H9 (cell line): ENCODE data around the gene NRG2. TPM values are rescaled to one million over a fixed set of nuclear protein-coding genes. Genes with fewer than 3 reads are reported as not detected.

Experiments
- DNase-seq: peaks from one replicate; pipeline ENCODE4 v3.0.0-alpha.2; 2017
- H2AFZ ChIP-seq: one replicate; pipeline ENCODE4 v1.6.1; 2013; ENCODE audit warnings: mild to moderate bottlenecking, low read length, control low read depth, moderate library complexity
- H2AK5ac ChIP-seq: 2 replicates; pipeline ENCODE4 v1.6.1; 2013; ENCODE audit warnings: low read length, control low read depth, mixed read lengths; ENCODE audit not compliant: insufficient read length
- H2BK120ac ChIP-seq: one replicate; pipeline ENCODE4 v1.6.1; 2013; ENCODE audit warnings: low read depth, mild to moderate bottlenecking, low read length, control low read depth, inconsistent platforms; ENCODE audit not compliant: poor library complexity, severe bottlenecking
- H2BK12ac ChIP-seq: 2 replicates; pipeline ENCODE4 v1.6.1; 2013; ENCODE audit warnings: low read length, control low read depth, mixed read lengths, low read depth; ENCODE audit not compliant: insufficient read length
- H2BK15ac ChIP-seq: 2 replicates; pipeline ENCODE4 v1.6.1; 2013; ENCODE audit warnings: low read depth, low read length, control low read depth
- H2BK20ac ChIP-seq: one replicate; pipeline ENCODE4 v1.6.1; 2013; ENCODE audit warnings: low read depth, mild to moderate bottlenecking, low read length, control low read depth, inconsistent platforms; ENCODE audit not compliant: poor library complexity, severe bottlenecking
- H2BK5ac ChIP-seq: 2 replicates; pipeline ENCODE4 v1.6.1; 2013; ENCODE audit warnings: low read length, control low read depth, mixed read lengths; ENCODE audit not compliant: insufficient read length
- H3K14ac ChIP-seq: 2 replicates; pipeline ENCODE4 v1.6.1; 2013; ENCODE audit warnings: low read length, control low read depth; ENCODE audit not compliant: insufficient read depth
- H3K18ac ChIP-seq: 2 replicates; pipeline ENCODE4 v1.6.1; 2013; ENCODE audit warnings: low read depth, mild to moderate bottlenecking, mixed read lengths, low read length, control low read depth; ENCODE audit not compliant: insufficient read length
- H3K23ac ChIP-seq: 2 replicates; pipeline ENCODE4 v1.6.1; 2013; ENCODE audit warnings: low read length, control low read depth, mixed read lengths, low read depth; ENCODE audit not compliant: insufficient read length
- H3K23me2 ChIP-seq: 2 replicates; pipeline ENCODE4 v1.6.1; 2013; ENCODE audit warnings: low read depth, mild to moderate bottlenecking, mixed read lengths, low read length, control low read depth; ENCODE audit not compliant: insufficient read length, poor library complexity, severe bottlenecking
- H3K27ac ChIP-seq: 2 replicates; pipeline ENCODE4 v1.5.1; 2013; ENCODE audit warnings: low read length, control low read depth, mixed read lengths, low read depth; ENCODE audit not compliant: insufficient read length
- H3K27me3 ChIP-seq: 2 replicates; pipeline ENCODE4 v1.6.1; 2013; ENCODE audit warnings: low read length, control low read depth, inconsistent platforms; ENCODE audit not compliant: insufficient read depth
- H3K4ac ChIP-seq: 2 replicates; pipeline ENCODE4 v1.6.1; 2013; ENCODE audit warnings: low read depth, mild to moderate bottlenecking, control low read depth, inconsistent platforms, low read length, moderate library complexity
- H3K4me1 ChIP-seq: 2 replicates; pipeline ENCODE4 v1.6.1; 2013; ENCODE audit warnings: low read length, control low read depth, inconsistent platforms; ENCODE audit not compliant: insufficient read depth
- H3K4me2 ChIP-seq: 2 replicates; pipeline ENCODE4 v1.6.1; 2013; ENCODE audit warnings: low read length, control low read depth, mixed read lengths; ENCODE audit not compliant: insufficient read length, insufficient read depth
- H3K56ac ChIP-seq: 2 replicates; pipeline ENCODE4 v1.6.1; 2013; ENCODE audit warnings: low read depth, mild to moderate bottlenecking, mixed read lengths, low read length, control low read depth; ENCODE audit not compliant: insufficient read length
- H3K79me1 ChIP-seq: 2 replicates; pipeline ENCODE4 v1.6.1; 2013; ENCODE audit warnings: low read depth, mild to moderate bottlenecking, moderate library complexity, low read length, control low read depth, inconsistent platforms; ENCODE audit not compliant: insufficient read depth, poor library complexity, severe bottlenecking
- H3K79me2 ChIP-seq: 2 replicates; pipeline ENCODE4 v1.6.1; 2013; ENCODE audit warnings: low read length, control low read depth, inconsistent platforms; ENCODE audit not compliant: insufficient read depth
- H3K9ac ChIP-seq: 2 replicates; pipeline ENCODE4 v1.6.1; 2013; ENCODE audit warnings: low read length, control low read depth, mixed read lengths; ENCODE audit not compliant: insufficient read length; ENCODE audit errors: extremely low read depth
- H3K9me3 ChIP-seq: one replicate; pipeline ENCODE4 v1.6.1; 2013; ENCODE audit warnings: low read depth, low read length, inconsistent platforms; ENCODE audit not compliant: control insufficient read depth
- H3T11ph ChIP-seq: one replicate; pipeline ENCODE4 v1.6.1; 2013; ENCODE audit warnings: mild to moderate bottlenecking, low read length, control low read depth, inconsistent platforms
- H4K20me1 ChIP-seq: one replicate; pipeline ENCODE4 v1.6.1; 2013; ENCODE audit not compliant: control insufficient read depth, insufficient read length, insufficient read depth
- H4K5ac ChIP-seq: 2 replicates; pipeline ENCODE4 v1.6.1; 2013; ENCODE audit warnings: low read depth, mild to moderate bottlenecking, mixed read lengths, low read length, control low read depth; ENCODE audit not compliant: insufficient read length
- H4K8ac ChIP-seq: replicated peaks from 2 replicates; pipeline ENCODE4 v1.6.1; 2013; ENCODE audit warnings: low read length, control low read depth, mixed read lengths, low read depth; ENCODE audit not compliant: insufficient read length
- H4K91ac ChIP-seq: 2 replicates; pipeline ENCODE4 v1.6.1; 2013; ENCODE audit warnings: low read depth, mild to moderate bottlenecking, moderate library complexity, mixed read lengths, low read length, control low read depth; ENCODE audit not compliant: insufficient read length
- H3K27ac Mint-ChIP-seq, 3 experiments: 2 replicates in 2 of 3; 3 replicates in 1 of 3; pipeline ENCODE4 v1.8.0; 2020 to 2021; ENCODE audit warnings: mixed read lengths in 3 of 3, mild to moderate bottlenecking in 1 of 3, moderate library complexity in 1 of 3
- H3K27me3 Mint-ChIP-seq: 2 replicates; pipeline ENCODE4 v1.8.0; 2021; ENCODE audit warnings: low read depth, mild to moderate bottlenecking, moderate library complexity, mixed read lengths
- H3K36me3 Mint-ChIP-seq, 3 experiments: 2 replicates in 2 of 3; 3 replicates in 1 of 3; pipeline ENCODE4 v1.8.0; 2020 to 2021; ENCODE audit warnings: low read depth in 3 of 3, mixed read lengths in 3 of 3; ENCODE audit not compliant: insufficient read depth in 1 of 3
- H3K4me1 Mint-ChIP-seq, 2 experiments: 2 replicates each; pipeline ENCODE4 v1.8.0; 2020; ENCODE audit warnings: mixed read lengths in 2 of 2
- H3K4me3 Mint-ChIP-seq, 2 experiments: 2 replicates in 1 of 2; 3 replicates in 1 of 2; pipeline ENCODE4 v1.8.0; 2020 to 2021; ENCODE audit warnings: mild to moderate bottlenecking in 2 of 2, mixed read lengths in 2 of 2, moderate library complexity in 1 of 2
- H3K9me3 Mint-ChIP-seq, 2 experiments: 2 replicates in 1 of 2; 3 replicates in 1 of 2; pipeline ENCODE4 v1.8.0; 2020; ENCODE audit warnings: mild to moderate bottlenecking in 2 of 2, mixed read lengths in 2 of 2, moderate library complexity in 1 of 2
- CTCF ChIP-seq: fragments of 200-600 bp; sonication (generic); conservative IDR thresholded peaks from 3 replicates; pipeline ENCODE4 v1.8.0; 2021; ENCODE audit warnings: antibody characterized with exemption, mild to moderate bottlenecking
- WGBS: extraction: QIAGEN DNeasy Blood & Tissue Kit; methylation state at CpG from one replicate; pipeline ENCODE4 v1.1.7; 2013; ENCODE audit warnings: missing lambda C conversion rate, low lambda C conversion rate, mixed read lengths; ENCODE audit not compliant: insufficient read length; ENCODE audit errors: extremely low coverage; 5-methylcytosine and 5-hydroxymethylcytosine counted together
- total RNA-seq: library from RNA; stranded (reverse); gene quantifications from 2 replicates; pipeline ENCODE4 v1.2.1, GENCODE V29; 2021

The NRG2 gene
- total RNA-seq, 1 experiment from 2014 or later, result not detected

- no peak overlapping the region for H3K14ac ChIP-seq
- H3K27me3 ChIP-seq, result peaks cover 40% of the 10 kb centered on the region
- no peak overlapping the region for H2BK20ac ChIP-seq
- H4K8ac ChIP-seq, result no peak overlapping the region
- no peak for TF ChIP-seq CTCF
- no peak overlapping the region for H3K56ac ChIP-seq
- H2AFZ ChIP-seq, result no peak overlapping the region
- H3K23me2 ChIP-seq, result peaks cover 6% of the 10 kb centered on the region
- no peaks in the 10 kb centered on the region; a peak in 1 of 5 replicates for H3K9me3 Mint-ChIP-seq
- H3K4me2 ChIP-seq, result no peak overlapping the region
- no peak overlapping the region for H3K27ac ChIP-seq
- no peak overlapping the region for H2BK120ac ChIP-seq
- no peak overlapping the region for H3T11ph ChIP-seq
- H3K27ac Mint-ChIP-seq, result no peak overlapping the region
- H3K4me1 ChIP-seq, result no peaks in the 10 kb centered on the region
- no peak for DNase-seq
- H2BK5ac ChIP-seq, result no peak overlapping the region
- no peaks in the 10 kb centered on the region for H3K79me1 ChIP-seq
- no peak overlapping the region for H2BK15ac ChIP-seq
- H3K79me2 ChIP-seq, result no peaks in the 10 kb centered on the region
- no peak overlapping the region for H3K9ac ChIP-seq
- H3K4ac ChIP-seq, result no peak overlapping the region
- H3K36me3 Mint-ChIP-seq, result no peaks in the 10 kb centered on the region; a peak in 1 of 7 replicates
- H3K4me3 Mint-ChIP-seq, result no peak overlapping the region
- WGBS, result no CpG with 5 or more reads among the region's 2 CpGs
- no peaks in the 10 kb centered on the region for H4K20me1 ChIP-seq
- peaks cover 7 to 8% of the 10 kb centered on the region in 2 experiments for H3K4me1 Mint-ChIP-seq
- no peak overlapping the region for H3K18ac ChIP-seq
- H4K5ac ChIP-seq, result no peak overlapping the region
- no peak overlapping the region for H3K23ac ChIP-seq
- no peak overlapping the region for H2BK12ac ChIP-seq
- peaks cover 90% of the 10 kb centered on the region for H3K27me3 Mint-ChIP-seq
- no peaks in the 10 kb centered on the region for H3K9me3 ChIP-seq
- no peak overlapping the region for H2AK5ac ChIP-seq
- no peak overlapping the region for H4K91ac ChIP-seq
Measured at GRCh38 chr5:139898981-139899380, 144.1 kb downstream of the NRG2 start.
